ENCODE results near the gene CGB3.
"Not testable (repeated sequence)": the region's sequence is repeated elsewhere in the genome, so short reads cannot be mapped to it uniquely, and the experiment has no call there.

CGB3 gene

GRCh38 chr19:49029749-49030148, 5.6 kb upstream of the CGB3 start:
- DNase-seq (ENCODE audit: insufficient read length); FAIRE-seq: not testable (repeated sequence)

- not testable (repeated sequence) for FAIRE-seq; DNase-seq (ENCODE audit: insufficient read length)
Observed at GRCh38 chr19:49028686-49029085, 4.6 kb upstream of the CGB3 start.

GRCh38 chr19:49025599-49025998, 1.5 kb upstream of the CGB3 start:
- not testable (repeated sequence) for FAIRE-seq; DNase-seq (ENCODE audit: insufficient read length)

- DNase-seq (ENCODE audit: insufficient read length); FAIRE-seq: not testable (repeated sequence)
Observed at GRCh38 chr19:49025088-49025487, 955 bp upstream of the CGB3 start.

- FAIRE-seq (no peak), DNase-seq (ENCODE audit: insufficient read length) (no peak)
- TF ChIP-seq POLR2A (IDR thresholded peaks at IDR 0.05; ENCODE audit: low read depth, low read length) (no peak), TAF1 (IDR thresholded peaks at IDR 0.05; ENCODE audit: borderline replicate concordance, low read depth, low read length) (no peak), POLR2AphosphoS5 (IDR thresholded peaks at IDR 0.05; ENCODE audit: low read depth, low read length) (no peak)
Observed at GRCh38 chr19:49022116-49022515, 2.0 kb downstream of the CGB3 start.

GRCh38 chr19:49020931-49021895, 2.9 kb downstream of the CGB3 start:
- FAIRE-seq (no peak), DNase-seq (ENCODE audit: insufficient read length) (no peak)

GRCh38 chr19:49020342-49020741, 3.8 kb downstream of the CGB3 start:
- FAIRE-seq (no peak), DNase-seq (ENCODE audit: insufficient read length) (no peak)
- no peak for TF ChIP-seq POLR2A (IDR thresholded peaks at IDR 0.05; ENCODE audit: low read depth, low read length)
- TF ChIP-seq TAF1 (IDR thresholded peaks at IDR 0.05; ENCODE audit: borderline replicate concordance, low read depth, low read length), result no peak
- TF ChIP-seq POLR2AphosphoS5 (IDR thresholded peaks at IDR 0.05; ENCODE audit: low read depth, low read length), result no peak

More at GRCh38 chr19:49020931-49021895, 2.9 kb downstream of the CGB3 start:
- TF ChIP-seq POLR2A (IDR thresholded peaks at IDR 0.05; ENCODE audit: low read depth, low read length), result no peak
- no peak for TF ChIP-seq TAF1 (IDR thresholded peaks at IDR 0.05; ENCODE audit: borderline replicate concordance, low read depth, low read length)

- DNase-seq (ENCODE audit: insufficient read length), result peak; percentile 70
- FAIRE-seq, result no peak
Observed at GRCh38 chr19:49019242-49019932, 4.7 kb downstream of the CGB3 start.

GRCh38 chr19:49018388-49019241, 5.5 kb downstream of the CGB3 start:
- not testable (repeated sequence) for DNase-seq (ENCODE audit: insufficient read length)
- peak; percentile 90 for FAIRE-seq

More at GRCh38 chr19:49019242-49019932, 4.7 kb downstream of the CGB3 start:
- TF ChIP-seq POLR2A (IDR thresholded peaks at IDR 0.05; ENCODE audit: low read depth, low read length), result no peak
- no peak for TF ChIP-seq POLR2AphosphoS5 (IDR thresholded peaks at IDR 0.05; ENCODE audit: low read depth, low read length)
- no peak for TF ChIP-seq TAF1 (IDR thresholded peaks at IDR 0.05; ENCODE audit: borderline replicate concordance, low read depth, low read length)

GRCh38 chr19:49017666-49018351, 6.3 kb downstream of the CGB3 start:
- FAIRE-seq, result no peak
- DNase-seq (ENCODE audit: insufficient read length), result peak; percentile 85
- no peak for TF ChIP-seq TAF1 (IDR thresholded peaks at IDR 0.05; ENCODE audit: borderline replicate concordance, low read depth, low read length)
- TF ChIP-seq POLR2A (IDR thresholded peaks at IDR 0.05; ENCODE audit: low read depth, low read length), result no peak
- TF ChIP-seq POLR2AphosphoS5 (IDR thresholded peaks at IDR 0.05; ENCODE audit: low read depth, low read length), result no peak

GRCh38 chr19:49017041-49017665, 7.0 kb downstream of the CGB3 start, which contains the start of gene LHB:
TSS of gene LHB (minus strand) at chr19:49017091. CDS start at chr19:49017081, 10 bp downstream.
- no peak for DNase-seq (ENCODE audit: insufficient read length)
- FAIRE-seq, result no peak
- TF ChIP-seq POLR2AphosphoS5 (IDR thresholded peaks at IDR 0.05; ENCODE audit: low read depth, low read length), result no peak
- TF ChIP-seq TAF1 (IDR thresholded peaks at IDR 0.05; ENCODE audit: borderline replicate concordance, low read depth, low read length), result no peak
- no peak for TF ChIP-seq POLR2A (IDR thresholded peaks at IDR 0.05; ENCODE audit: low read depth, low read length)

Measured in GM12892 (cell line).